H9 (cell line): ENCODE measurements around the gene RFTN2. TPM values are rescaled to one million over a fixed set of nuclear protein-coding genes. Genes with fewer than 3 reads are reported as not detected.
"Not testable (repeated sequence)": the region's sequence is repeated elsewhere in the genome, so short reads cannot be mapped to it uniquely, and the experiment has no call there.

Experiments
- DNase-seq: peaks from one replicate; pipeline ENCODE4 v3.0.0-alpha.2; 2017
- H2AFZ ChIP-seq: one replicate; pipeline ENCODE4 v1.6.1; 2013; ENCODE audit warnings: mild to moderate bottlenecking, low read length, control low read depth, moderate library complexity
- H2AK5ac ChIP-seq: 2 replicates; pipeline ENCODE4 v1.6.1; 2013; ENCODE audit warnings: low read length, control low read depth, mixed read lengths; ENCODE audit not compliant: insufficient read length
- H2BK120ac ChIP-seq: one replicate; pipeline ENCODE4 v1.6.1; 2013; ENCODE audit warnings: low read depth, mild to moderate bottlenecking, low read length, control low read depth, inconsistent platforms; ENCODE audit not compliant: poor library complexity, severe bottlenecking
- H2BK12ac ChIP-seq: 2 replicates; pipeline ENCODE4 v1.6.1; 2013; ENCODE audit warnings: low read length, control low read depth, mixed read lengths, low read depth; ENCODE audit not compliant: insufficient read length
- H2BK15ac ChIP-seq: 2 replicates; pipeline ENCODE4 v1.6.1; 2013; ENCODE audit warnings: low read depth, low read length, control low read depth
- H2BK20ac ChIP-seq: one replicate; pipeline ENCODE4 v1.6.1; 2013; ENCODE audit warnings: low read depth, mild to moderate bottlenecking, low read length, control low read depth, inconsistent platforms; ENCODE audit not compliant: poor library complexity, severe bottlenecking
- H2BK5ac ChIP-seq: 2 replicates; pipeline ENCODE4 v1.6.1; 2013; ENCODE audit warnings: low read length, control low read depth, mixed read lengths; ENCODE audit not compliant: insufficient read length
- H3K14ac ChIP-seq: 2 replicates; pipeline ENCODE4 v1.6.1; 2013; ENCODE audit warnings: low read length, control low read depth; ENCODE audit not compliant: insufficient read depth
- H3K18ac ChIP-seq: 2 replicates; pipeline ENCODE4 v1.6.1; 2013; ENCODE audit warnings: low read depth, mild to moderate bottlenecking, mixed read lengths, low read length, control low read depth; ENCODE audit not compliant: insufficient read length
- H3K23ac ChIP-seq: 2 replicates; pipeline ENCODE4 v1.6.1; 2013; ENCODE audit warnings: low read length, control low read depth, mixed read lengths, low read depth; ENCODE audit not compliant: insufficient read length
- H3K23me2 ChIP-seq: 2 replicates; pipeline ENCODE4 v1.6.1; 2013; ENCODE audit warnings: low read depth, mild to moderate bottlenecking, mixed read lengths, low read length, control low read depth; ENCODE audit not compliant: insufficient read length, poor library complexity, severe bottlenecking
- H3K27ac ChIP-seq: 2 replicates; pipeline ENCODE4 v1.5.1; 2013; ENCODE audit warnings: low read length, control low read depth, mixed read lengths, low read depth; ENCODE audit not compliant: insufficient read length
- H3K27me3 ChIP-seq: 2 replicates; pipeline ENCODE4 v1.6.1; 2013; ENCODE audit warnings: low read length, control low read depth, inconsistent platforms; ENCODE audit not compliant: insufficient read depth
- H3K4ac ChIP-seq: 2 replicates; pipeline ENCODE4 v1.6.1; 2013; ENCODE audit warnings: low read depth, mild to moderate bottlenecking, control low read depth, inconsistent platforms, low read length, moderate library complexity
- H3K4me1 ChIP-seq: 2 replicates; pipeline ENCODE4 v1.6.1; 2013; ENCODE audit warnings: low read length, control low read depth, inconsistent platforms; ENCODE audit not compliant: insufficient read depth
- H3K4me2 ChIP-seq: 2 replicates; pipeline ENCODE4 v1.6.1; 2013; ENCODE audit warnings: low read length, control low read depth, mixed read lengths; ENCODE audit not compliant: insufficient read length, insufficient read depth
- H3K56ac ChIP-seq: 2 replicates; pipeline ENCODE4 v1.6.1; 2013; ENCODE audit warnings: low read depth, mild to moderate bottlenecking, mixed read lengths, low read length, control low read depth; ENCODE audit not compliant: insufficient read length
- H3K79me1 ChIP-seq: 2 replicates; pipeline ENCODE4 v1.6.1; 2013; ENCODE audit warnings: low read depth, mild to moderate bottlenecking, moderate library complexity, low read length, control low read depth, inconsistent platforms; ENCODE audit not compliant: insufficient read depth, poor library complexity, severe bottlenecking
- H3K79me2 ChIP-seq: 2 replicates; pipeline ENCODE4 v1.6.1; 2013; ENCODE audit warnings: low read length, control low read depth, inconsistent platforms; ENCODE audit not compliant: insufficient read depth
- H3K9ac ChIP-seq: 2 replicates; pipeline ENCODE4 v1.6.1; 2013; ENCODE audit warnings: low read length, control low read depth, mixed read lengths; ENCODE audit not compliant: insufficient read length; ENCODE audit errors: extremely low read depth
- H3K9me3 ChIP-seq: one replicate; pipeline ENCODE4 v1.6.1; 2013; ENCODE audit warnings: low read depth, low read length, inconsistent platforms; ENCODE audit not compliant: control insufficient read depth
- H3T11ph ChIP-seq: one replicate; pipeline ENCODE4 v1.6.1; 2013; ENCODE audit warnings: mild to moderate bottlenecking, low read length, control low read depth, inconsistent platforms
- H4K20me1 ChIP-seq: one replicate; pipeline ENCODE4 v1.6.1; 2013; ENCODE audit not compliant: control insufficient read depth, insufficient read length, insufficient read depth
- H4K5ac ChIP-seq: 2 replicates; pipeline ENCODE4 v1.6.1; 2013; ENCODE audit warnings: low read depth, mild to moderate bottlenecking, mixed read lengths, low read length, control low read depth; ENCODE audit not compliant: insufficient read length
- H4K8ac ChIP-seq: replicated peaks from 2 replicates; pipeline ENCODE4 v1.6.1; 2013; ENCODE audit warnings: low read length, control low read depth, mixed read lengths, low read depth; ENCODE audit not compliant: insufficient read length
- H4K91ac ChIP-seq: 2 replicates; pipeline ENCODE4 v1.6.1; 2013; ENCODE audit warnings: low read depth, mild to moderate bottlenecking, moderate library complexity, mixed read lengths, low read length, control low read depth; ENCODE audit not compliant: insufficient read length
- H3K27ac Mint-ChIP-seq, 3 experiments: 2 replicates in 2 of 3; 3 replicates in 1 of 3; pipeline ENCODE4 v1.8.0; 2020 to 2021; ENCODE audit warnings: mixed read lengths in 3 of 3, mild to moderate bottlenecking in 1 of 3, moderate library complexity in 1 of 3
- H3K27me3 Mint-ChIP-seq: 2 replicates; pipeline ENCODE4 v1.8.0; 2021; ENCODE audit warnings: low read depth, mild to moderate bottlenecking, moderate library complexity, mixed read lengths
- H3K36me3 Mint-ChIP-seq, 3 experiments: 2 replicates in 2 of 3; 3 replicates in 1 of 3; pipeline ENCODE4 v1.8.0; 2020 to 2021; ENCODE audit warnings: low read depth in 3 of 3, mixed read lengths in 3 of 3; ENCODE audit not compliant: insufficient read depth in 1 of 3
- H3K4me1 Mint-ChIP-seq, 2 experiments: 2 replicates each; pipeline ENCODE4 v1.8.0; 2020; ENCODE audit warnings: mixed read lengths in 2 of 2
- H3K4me3 Mint-ChIP-seq, 2 experiments: 2 replicates in 1 of 2; 3 replicates in 1 of 2; pipeline ENCODE4 v1.8.0; 2020 to 2021; ENCODE audit warnings: mild to moderate bottlenecking in 2 of 2, mixed read lengths in 2 of 2, moderate library complexity in 1 of 2
- H3K9me3 Mint-ChIP-seq, 2 experiments: 2 replicates in 1 of 2; 3 replicates in 1 of 2; pipeline ENCODE4 v1.8.0; 2020; ENCODE audit warnings: mild to moderate bottlenecking in 2 of 2, mixed read lengths in 2 of 2, moderate library complexity in 1 of 2
- whole genome bisulfite sequencing: extraction: QIAGEN DNeasy Blood & Tissue Kit; methylation state at CpG from one replicate; pipeline ENCODE4 v1.1.7; 2013; ENCODE audit warnings: missing lambda C conversion rate, low lambda C conversion rate, mixed read lengths; ENCODE audit not compliant: insufficient read length; ENCODE audit errors: extremely low coverage; 5-methylcytosine and 5-hydroxymethylcytosine counted together
- total RNA-seq: library from RNA; stranded (reverse); gene quantifications from 2 replicates; pipeline ENCODE4 v1.2.1, GENCODE V29; 2021
- TF ChIP-seq, protein P1 (sequence below): fragments of 200-600 bp; sonication (generic); conservative IDR thresholded peaks from 3 replicates; pipeline ENCODE4 v1.8.0; 2021; ENCODE audit warnings: antibody characterized with exemption, mild to moderate bottlenecking

Gene RFTN2
- total RNA-seq, 1 experiment from 2014 or later = 0.28 TPM

- Histone ChIP-seq H3K23me2 (peaks cover 13% of the 10 kb centered on the region), H3K79me2 (peaks cover 30% of the 10 kb centered on the region; the same call in 1 of the 2 replicates)
- H3K4me1 Mint-ChIP-seq = peaks cover 22 to 30% of the 10 kb centered on the region in 2 experiments
Measured at GRCh38 chr2:197710424-197711042, 35.1 kb upstream of the RFTN2 start.

GRCh38 chr2:197709140-197709539 lies 33.8 kb upstream of the RFTN2 start:
- not testable (repeated sequence) for H3K18ac ChIP-seq, H3K27ac ChIP-seq, H2AFZ ChIP-seq, H3K9me3 Mint-ChIP-seq, H3K4ac ChIP-seq, H2BK20ac ChIP-seq, H3K79me1 ChIP-seq, H3K9ac ChIP-seq, H4K20me1 ChIP-seq, H2AK5ac ChIP-seq, H4K91ac ChIP-seq, H3T11ph ChIP-seq, H3K4me1 ChIP-seq, H3K14ac ChIP-seq, H2BK12ac ChIP-seq, DNase-seq, H3K27me3 Mint-ChIP-seq, H4K8ac ChIP-seq, H2BK5ac ChIP-seq, H2BK120ac ChIP-seq, H3K27me3 ChIP-seq, H4K5ac ChIP-seq, H3K23ac ChIP-seq, H2BK15ac ChIP-seq, H3K9me3 ChIP-seq, H3K56ac ChIP-seq
- peaks cover 30% of the 10 kb centered on the region; the same call in 1 of the 2 replicates for H3K79me2 ChIP-seq
- H3K4me2 ChIP-seq = peak overlapping the region; percentile 40
- peaks cover 16% of the 10 kb centered on the region for H3K23me2 ChIP-seq
- Mint-ChIP-seq H3K27ac (peak overlapping the region in 1 of 3 experiments; percentile 19; a peak in 1 of 7 replicates), H3K36me3 (peaks cover 0 to 22% (median 14%) of the 10 kb centered on the region in 3 experiments; a peak in 5 of 7 replicates), H3K4me1 (peaks cover 26 to 35% of the 10 kb centered on the region in 2 experiments), H3K4me3 (peak overlapping the region; percentile 26 to 87; a peak in 4 of 5 replicates)
- no CpG with 5 or more reads among the region's 7 CpGs for WGBS

More at GRCh38 chr2:197710424-197711042, 35.1 kb upstream of the RFTN2 start:
- TF ChIP-seq, protein P1, sequence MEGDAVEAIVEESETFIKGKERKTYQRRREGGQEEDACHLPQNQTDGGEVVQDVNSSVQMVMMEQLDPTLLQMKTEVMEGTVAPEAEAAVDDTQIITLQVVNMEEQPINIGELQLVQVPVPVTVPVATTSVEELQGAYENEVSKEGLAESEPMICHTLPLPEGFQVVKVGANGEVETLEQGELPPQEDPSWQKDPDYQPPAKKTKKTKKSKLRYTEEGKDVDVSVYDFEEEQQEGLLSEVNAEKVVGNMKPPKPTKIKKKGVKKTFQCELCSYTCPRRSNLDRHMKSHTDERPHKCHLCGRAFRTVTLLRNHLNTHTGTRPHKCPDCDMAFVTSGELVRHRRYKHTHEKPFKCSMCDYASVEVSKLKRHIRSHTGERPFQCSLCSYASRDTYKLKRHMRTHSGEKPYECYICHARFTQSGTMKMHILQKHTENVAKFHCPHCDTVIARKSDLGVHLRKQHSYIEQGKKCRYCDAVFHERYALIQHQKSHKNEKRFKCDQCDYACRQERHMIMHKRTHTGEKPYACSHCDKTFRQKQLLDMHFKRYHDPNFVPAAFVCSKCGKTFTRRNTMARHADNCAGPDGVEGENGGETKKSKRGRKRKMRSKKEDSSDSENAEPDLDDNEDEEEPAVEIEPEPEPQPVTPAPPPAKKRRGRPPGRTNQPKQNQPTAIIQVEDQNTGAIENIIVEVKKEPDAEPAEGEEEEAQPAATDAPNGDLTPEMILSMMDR = no peak
- Histone ChIP-seq H2AFZ (no peak overlapping the region), H2BK12ac (no peak overlapping the region), H3K27me3 (no peaks in the 10 kb centered on the region), H4K91ac (no peak overlapping the region), H2BK20ac (no peak overlapping the region), H2BK5ac (no peak overlapping the region), H3K4ac (no peak overlapping the region), H2BK15ac (no peak overlapping the region), H4K5ac (no peak overlapping the region), H3K14ac (no peak overlapping the region), H3K56ac (no peak overlapping the region), H4K8ac (no peak overlapping the region), H4K20me1 (peaks cover 4% of the 10 kb centered on the region), H3K4me2 (no peak overlapping the region), H3T11ph (no peak overlapping the region), H3K4me1 (no peaks in the 10 kb centered on the region; the same call in 1 of the 2 replicates), H3K9ac (no peak overlapping the region), H2BK120ac (no peak overlapping the region), H3K79me1 (no peaks in the 10 kb centered on the region), H2AK5ac (no peak overlapping the region), H3K9me3 (no peaks in the 10 kb centered on the region), H3K18ac (no peak overlapping the region), H3K23ac (no peak overlapping the region), H3K27ac (no peak overlapping the region)
- Mint-ChIP-seq H3K36me3 (peaks cover 0 to 23% (median 18%) of the 10 kb centered on the region in 3 experiments; a peak in 5 of 7 replicates), H3K4me3 (no peak overlapping the region), H3K27ac (no peak overlapping the region), H3K9me3 (no peaks in the 10 kb centered on the region), H3K27me3 (no peaks in the 10 kb centered on the region)
- DNase-seq = no peak
